ENCODE measurements around the gene SETD4. TPM values are rescaled to one million over a fixed set of nuclear protein-coding genes. Genes with fewer than 3 reads are reported as not detected.

SETD4 gene
- total RNA-seq, 4 donors from 2014 or later, result 27.6 to 41.1 (median 31.1) TPM

GRCh38 chr21:36098182-36098532 is 37.8 kb upstream of the SETD4 start:
- no peak for TF ChIP-seq POLR2A (IDR thresholded peaks at IDR 0.05)
- TF ChIP-seq CTCF (IDR thresholded peaks at IDR 0.05), result no peak
- TF ChIP-seq EP300 (IDR thresholded peaks at IDR 0.05), result no peak
- Histone ChIP-seq H3K9me3 (no peaks in the 10 kb centered on the region), H3K36me3 (no peaks in the 10 kb centered on the region), H3K4me3 (no peak overlapping the region), H3K27ac (no peak overlapping the region), H3K4me1 (peaks cover 0 to 17% (median 4%) of the 10 kb centered on the region in 4 donors), H3K27me3 (no peaks in the 10 kb centered on the region)
- DNase-seq (ENCODE audit: low spot score in 2 of 2), result no peak
- WGBS, 2 donors, result 66 to 72% methylated on average over 2 of the region's 2 CpGs

- Histone ChIP-seq H3K4me1 (peaks cover 0 to 17% (median 4%) of the 10 kb centered on the region in 4 donors), H3K4me3 (no peak overlapping the region), H3K9me3 (no peaks in the 10 kb centered on the region), H3K27ac (no peak overlapping the region), H3K27me3 (no peaks in the 10 kb centered on the region), H3K36me3 (no peaks in the 10 kb centered on the region)
- DNase-seq (ENCODE audit: low spot score in 2 of 2), result no peak
- TF ChIP-seq EP300 (IDR thresholded peaks at IDR 0.05), result no peak
- TF ChIP-seq CTCF (IDR thresholded peaks at IDR 0.05), result no peak
- TF ChIP-seq POLR2A (IDR thresholded peaks at IDR 0.05), result no peak
- WGBS, 2 donors, result 59 to 67% methylated on average over 8 of the region's 8 CpGs
Observed at GRCh38 chr21:36097427-36098181, 37.3 kb upstream of the SETD4 start.

GRCh38 chr21:36096398-36097290 is 36.3 kb upstream of the SETD4 start:
- Histone ChIP-seq H3K27ac (no peak overlapping the region), H3K4me1 (peaks cover 0 to 17% (median 4%) of the 10 kb centered on the region in 4 donors), H3K4me3 (no peak overlapping the region), H3K36me3 (no peaks in the 10 kb centered on the region), H3K9me3 (no peaks in the 10 kb centered on the region), H3K27me3 (no peaks in the 10 kb centered on the region)
- no peak for DNase-seq (ENCODE audit: low spot score in 2 of 2)
- 57 to 68% methylated on average over 1 of the region's 1 CpG for WGBS, 2 donors
- TF ChIP-seq CTCF (IDR thresholded peaks at IDR 0.05) (no peak), EP300 (IDR thresholded peaks at IDR 0.05) (no peak), POLR2A (IDR thresholded peaks at IDR 0.05) (no peak)

- WGBS, 2 donors, result 96 to 100% methylated on average over 1 of the region's 1 CpG
- DNase-seq (ENCODE audit: low spot score in 2 of 2), result no peak
- H3K9me3 ChIP-seq, result no peaks in the 10 kb centered on the region
- H3K4me1 ChIP-seq, result peaks cover 0 to 17% (median 4%) of the 10 kb centered on the region in 4 donors
- no peaks in the 10 kb centered on the region for H3K36me3 ChIP-seq
- no peak overlapping the region for H3K27ac ChIP-seq
- H3K4me3 ChIP-seq, result no peak overlapping the region
- no peak for TF ChIP-seq EP300 (IDR thresholded peaks at IDR 0.05)
- TF ChIP-seq CTCF (IDR thresholded peaks at IDR 0.05), result no peak
- TF ChIP-seq POLR2A (IDR thresholded peaks at IDR 0.05), result no peak
- H3K27me3 ChIP-seq, result no peaks in the 10 kb centered on the region
Observed at GRCh38 chr21:36093512-36093911, 33.2 kb upstream of the SETD4 start.

- no peak for DNase-seq (ENCODE audit: low spot score in 2 of 2)
- no peaks in the 10 kb centered on the region for H3K27me3 ChIP-seq
- H3K9me3 ChIP-seq, result no peaks in the 10 kb centered on the region
- H3K4me3 ChIP-seq, result no peak overlapping the region
- peaks cover 0 to 10% (median 4%) of the 10 kb centered on the region in 4 donors for H3K4me1 ChIP-seq
- no peak overlapping the region for H3K27ac ChIP-seq
- no peaks in the 10 kb centered on the region for H3K36me3 ChIP-seq
- TF ChIP-seq CTCF (IDR thresholded peaks at IDR 0.05), result no peak
- no peak for TF ChIP-seq POLR2A (IDR thresholded peaks at IDR 0.05)
- no peak for TF ChIP-seq EP300 (IDR thresholded peaks at IDR 0.05)
Observed at GRCh38 chr21:36092681-36093080, 32.4 kb upstream of the SETD4 start.

All from tibial nerve (tissue), 4 donors.